Left ventricle myocardium inferior (tissue), 1 donor: ENCODE measurements around the gene MIGA2. TPM values are rescaled to one million over a fixed set of nuclear protein-coding genes. Genes with fewer than 3 reads are reported as not detected.

Experiments
- DNase-seq: peaks from one replicate; pipeline ENCODE4 v3.0.0-alpha.2; 2020
- H3K27ac ChIP-seq: fragments of 200-600 bp; replicated peaks from 2 replicates; pipeline ENCODE4 v1.8.0; 2021
- H3K27me3 ChIP-seq: fragments of 200-600 bp; 2 replicates; pipeline ENCODE4 v1.8.0; 2021; ENCODE audit warnings: low read depth
- H3K36me3 ChIP-seq: fragments of 200-600 bp; 2 replicates; pipeline ENCODE4 v1.8.0; 2021
- H3K4me1 ChIP-seq: fragments of 200-600 bp; 2 replicates; pipeline ENCODE4 v1.8.0; 2021
- H3K4me3 ChIP-seq: fragments of 200-600 bp; 2 replicates; pipeline ENCODE4 v1.8.0; 2021; ENCODE audit warnings: mild to moderate bottlenecking, moderate library complexity
- H3K9me3 ChIP-seq: fragments of 200-600 bp; replicated peaks from 2 replicates; pipeline ENCODE4 v1.8.0; 2021
- CTCF ChIP-seq: fragments of 200-600 bp; IDR thresholded peaks from 2 replicates; pipeline ENCODE4 v1.8.0; 2021; ENCODE audit warnings: antibody characterized with exemption, mild to moderate bottlenecking, borderline replicate concordance
- intact Hi-C: fragments of 100-400 bp; cut with micrococcal nuclease; formaldehyde crosslinking; loops from one replicate; pipeline ENCODE4 v1.11.0; 2022
- total RNA-seq: library from RNA; stranded (reverse); fragmentation: NEBNext Ultra II Directional; extraction: Animal tissue kit (Norgen Biotek cat#: 25700); gene quantifications from one replicate; pipeline ENCODE4 v1.2.1, GENCODE V29; 2021
- donor health status: DM: no; HTN: yes; CAD: no; lungs with severe emphysema.

The MIGA2 gene
- total RNA-seq, 1 donor from 2014 or later = 35.6 TPM

- Histone ChIP-seq H3K36me3 (peaks cover 84% of the 10 kb centered on the region), H3K27me3 (no peaks in the 10 kb centered on the region), H3K27ac (no peak overlapping the region), H3K9me3 (no peaks in the 10 kb centered on the region), H3K4me3 (no peak overlapping the region), H3K4me1 (peaks cover 19% of the 10 kb centered on the region)
- intact Hi-C loops = no loop called here
- TF ChIP-seq CTCF = no peak
- no peak for DNase-seq
Observed at GRCh38 chr9:129008986-129009583, 27.3 kb upstream of the MIGA2 start.

GRCh38 chr9:129009584-129010141, 26.8 kb upstream of the MIGA2 start:
- no peak for DNase-seq
- H3K4me1 ChIP-seq = peaks cover 19% of the 10 kb centered on the region
- peaks cover 86% of the 10 kb centered on the region for H3K36me3 ChIP-seq
- H3K4me3 ChIP-seq = no peak overlapping the region
- H3K27me3 ChIP-seq = no peaks in the 10 kb centered on the region
- H3K27ac ChIP-seq = no peak overlapping the region
- no peaks in the 10 kb centered on the region for H3K9me3 ChIP-seq
- no peak for TF ChIP-seq CTCF
- intact Hi-C loops = no loop called here

- Histone ChIP-seq H3K4me3 (no peak overlapping the region), H3K4me1 (peaks cover 19% of the 10 kb centered on the region), H3K27me3 (no peaks in the 10 kb centered on the region), H3K36me3 (peaks cover 83% of the 10 kb centered on the region), H3K27ac (no peak overlapping the region), H3K9me3 (no peaks in the 10 kb centered on the region)
- intact Hi-C loops = no loop called here
- no peak for TF ChIP-seq CTCF
- DNase-seq = no peak
Observed at GRCh38 chr9:129010267-129010975, 26.0 kb upstream of the MIGA2 start.

DNA sequence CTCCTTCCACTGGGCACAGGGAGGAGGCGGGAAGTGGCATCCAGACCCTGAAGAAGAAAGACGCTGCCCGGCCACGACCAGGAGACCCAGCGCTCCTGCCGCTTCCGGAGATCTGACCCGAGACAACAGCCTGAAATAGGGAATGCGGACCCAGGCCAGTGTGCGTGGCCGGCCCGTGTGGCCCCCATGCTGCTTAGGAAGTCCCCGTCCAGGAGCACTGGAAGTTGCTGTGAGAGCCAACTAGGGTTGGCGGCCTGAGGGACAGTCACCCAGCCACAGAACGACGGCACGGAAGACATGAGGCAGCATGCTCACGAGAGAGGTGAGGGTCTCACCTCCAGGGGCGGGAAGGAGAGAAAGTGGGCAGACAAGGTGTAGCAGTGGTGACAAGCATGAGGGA, 25.3 kb upstream of the MIGA2 start:
- peaks cover 79% of the 10 kb centered on the region for H3K36me3 ChIP-seq
- no peaks in the 10 kb centered on the region for H3K27me3 ChIP-seq
- no peak for TF ChIP-seq CTCF
- intact Hi-C loops = no loop called here
- peaks cover 17% of the 10 kb centered on the region for H3K4me1 ChIP-seq
- H3K9me3 ChIP-seq = no peaks in the 10 kb centered on the region
- DNase-seq = no peak
- H3K4me3 ChIP-seq = no peak overlapping the region
- no peak overlapping the region for H3K27ac ChIP-seq

GRCh38 chr9:129011761-129012181, 24.7 kb upstream of the MIGA2 start:
- H3K4me3 ChIP-seq = no peak overlapping the region
- peaks cover 11% of the 10 kb centered on the region for H3K4me1 ChIP-seq
- no peak overlapping the region for H3K27ac ChIP-seq
- intact Hi-C loops = no loop called here
- peaks cover 75% of the 10 kb centered on the region for H3K36me3 ChIP-seq
- H3K9me3 ChIP-seq = no peaks in the 10 kb centered on the region
- TF ChIP-seq CTCF = no peak
- no peaks in the 10 kb centered on the region for H3K27me3 ChIP-seq
- DNase-seq = no peak
